Measurements from ENCODE around the gene PGM2.

PGM2 gene

GRCh38 chr4:37797374-37797773 is 29.1 kb upstream of the PGM2 start:
- Histone ChIP-seq H3K4me1 (ENCODE audit: control insufficient read depth, insufficient read depth, low read length) (no peaks in the 10 kb centered on the region), H3K9me3 (ENCODE audit: control insufficient read depth, low read length) (no peaks in the 10 kb centered on the region), H3K4me3 (ENCODE audit: low read length) (no peak overlapping the region), H3K27me3 (replicated peaks; ENCODE audit: control insufficient read depth, insufficient read depth, low read length) (peaks cover 20% of the 10 kb centered on the region), H3K9ac (ENCODE audit: low read length) (no peak overlapping the region), H3K36me3 (ENCODE audit: control insufficient read depth, insufficient read depth, low read length, severe bottlenecking) (no peaks in the 10 kb centered on the region)
- DNase-seq (ENCODE audit: low read depth) = no peak

- no peaks in the 10 kb centered on the region for H3K9me3 ChIP-seq (ENCODE audit: control insufficient read depth, low read length)
- no peaks in the 10 kb centered on the region for H3K36me3 ChIP-seq (ENCODE audit: control insufficient read depth, insufficient read depth, low read length, severe bottlenecking)
- H3K9ac ChIP-seq (ENCODE audit: low read length) = no peak overlapping the region
- no peak overlapping the region for H3K4me3 ChIP-seq (ENCODE audit: low read length)
- H3K4me1 ChIP-seq (ENCODE audit: control insufficient read depth, insufficient read depth, low read length) = no peaks in the 10 kb centered on the region
- no peak for DNase-seq (ENCODE audit: low read depth)
- peaks cover 20% of the 10 kb centered on the region for H3K27me3 ChIP-seq (replicated peaks; ENCODE audit: control insufficient read depth, insufficient read depth, low read length)
Observed at GRCh38 chr4:37797923-37798322, 28.6 kb upstream of the PGM2 start.

GRCh38 chr4:37798616-37799015 is 27.9 kb upstream of the PGM2 start:
- no peaks in the 10 kb centered on the region for H3K9me3 ChIP-seq (ENCODE audit: control insufficient read depth, low read length)
- no peak overlapping the region for H3K9ac ChIP-seq (ENCODE audit: low read length)
- H3K36me3 ChIP-seq (ENCODE audit: control insufficient read depth, insufficient read depth, low read length, severe bottlenecking) = no peaks in the 10 kb centered on the region
- H3K4me1 ChIP-seq (ENCODE audit: control insufficient read depth, insufficient read depth, low read length) = no peaks in the 10 kb centered on the region
- H3K27me3 ChIP-seq (replicated peaks; ENCODE audit: control insufficient read depth, insufficient read depth, low read length) = peaks cover 20% of the 10 kb centered on the region
- no peak overlapping the region for H3K4me3 ChIP-seq (ENCODE audit: low read length)
- DNase-seq (ENCODE audit: low read depth) = no peak

- no peaks in the 10 kb centered on the region for H3K36me3 ChIP-seq (ENCODE audit: control insufficient read depth, insufficient read depth, low read length, severe bottlenecking)
- DNase-seq (ENCODE audit: low read depth) = no peak
- no peaks in the 10 kb centered on the region for H3K4me1 ChIP-seq (ENCODE audit: control insufficient read depth, insufficient read depth, low read length)
- H3K27me3 ChIP-seq (replicated peaks; ENCODE audit: control insufficient read depth, insufficient read depth, low read length) = peaks cover 20% of the 10 kb centered on the region
- no peak overlapping the region for H3K9ac ChIP-seq (ENCODE audit: low read length)
- H3K4me3 ChIP-seq (ENCODE audit: low read length) = no peak overlapping the region
- H3K9me3 ChIP-seq (ENCODE audit: control insufficient read depth, low read length) = no peaks in the 10 kb centered on the region
Observed at GRCh38 chr4:37799941-37800554, 26.4 kb upstream of the PGM2 start.

- DNase-seq (ENCODE audit: low read depth) = peak; percentile 74
Observed at GRCh38 chr4:37802068-37802666, 24.3 kb upstream of the PGM2 start.

GRCh38 chr4:37803348-37803973 is 23.0 kb upstream of the PGM2 start:
- no peaks in the 10 kb centered on the region for H3K9me3 ChIP-seq (ENCODE audit: control insufficient read depth, low read length)
- no peaks in the 10 kb centered on the region for H3K36me3 ChIP-seq (ENCODE audit: control insufficient read depth, insufficient read depth, low read length, severe bottlenecking)
- no peak overlapping the region for H3K4me3 ChIP-seq (ENCODE audit: low read length)
- peak; percentile 82 for DNase-seq (ENCODE audit: low read depth)
- H3K4me1 ChIP-seq (ENCODE audit: control insufficient read depth, insufficient read depth, low read length) = no peaks in the 10 kb centered on the region
- H3K27me3 ChIP-seq (replicated peaks; ENCODE audit: control insufficient read depth, insufficient read depth, low read length) = peaks cover 14% of the 10 kb centered on the region
- H3K9ac ChIP-seq (ENCODE audit: low read length) = no peak overlapping the region

More at GRCh38 chr4:37802068-37802666, 24.3 kb upstream of the PGM2 start:
- Histone ChIP-seq H3K4me3 (ENCODE audit: low read length) (no peak overlapping the region), H3K27me3 (replicated peaks; ENCODE audit: control insufficient read depth, insufficient read depth, low read length) (peaks cover 20% of the 10 kb centered on the region), H3K9ac (ENCODE audit: low read length) (no peak overlapping the region), H3K4me1 (ENCODE audit: control insufficient read depth, insufficient read depth, low read length) (no peaks in the 10 kb centered on the region), H3K36me3 (ENCODE audit: control insufficient read depth, insufficient read depth, low read length, severe bottlenecking) (no peaks in the 10 kb centered on the region), H3K9me3 (ENCODE audit: control insufficient read depth, low read length) (no peaks in the 10 kb centered on the region)

- Histone ChIP-seq H3K9me3 (ENCODE audit: control insufficient read depth, low read length) (no peaks in the 10 kb centered on the region), H3K27me3 (replicated peaks; ENCODE audit: control insufficient read depth, insufficient read depth, low read length) (no peaks in the 10 kb centered on the region), H3K9ac (ENCODE audit: low read length) (no peak overlapping the region), H3K4me1 (ENCODE audit: control insufficient read depth, insufficient read depth, low read length) (no peaks in the 10 kb centered on the region), H3K4me3 (ENCODE audit: low read length) (no peak overlapping the region), H3K36me3 (ENCODE audit: control insufficient read depth, insufficient read depth, low read length, severe bottlenecking) (no peaks in the 10 kb centered on the region)
- no peak for DNase-seq (ENCODE audit: low read depth)
Observed at GRCh38 chr4:37805091-37805490, 21.4 kb upstream of the PGM2 start.

- no peaks in the 10 kb centered on the region for H3K27me3 ChIP-seq (replicated peaks; ENCODE audit: control insufficient read depth, insufficient read depth, low read length)
- H3K4me3 ChIP-seq (ENCODE audit: low read length) = no peak overlapping the region
- peaks cover 6% of the 10 kb centered on the region for H3K4me1 ChIP-seq (ENCODE audit: control insufficient read depth, insufficient read depth, low read length)
- DNase-seq (ENCODE audit: low read depth) = peak; percentile 19
- H3K9me3 ChIP-seq (ENCODE audit: control insufficient read depth, low read length) = no peaks in the 10 kb centered on the region
- no peaks in the 10 kb centered on the region for H3K36me3 ChIP-seq (ENCODE audit: control insufficient read depth, insufficient read depth, low read length, severe bottlenecking)
- no peak overlapping the region for H3K9ac ChIP-seq (ENCODE audit: low read length)
Observed at GRCh38 chr4:37812713-37813112, 13.8 kb upstream of the PGM2 start.

- Histone ChIP-seq H3K4me3 (ENCODE audit: low read length) (no peak overlapping the region), H3K27me3 (replicated peaks; ENCODE audit: control insufficient read depth, insufficient read depth, low read length) (no peaks in the 10 kb centered on the region), H3K4me1 (ENCODE audit: control insufficient read depth, insufficient read depth, low read length) (peaks cover 6% of the 10 kb centered on the region), H3K36me3 (ENCODE audit: control insufficient read depth, insufficient read depth, low read length, severe bottlenecking) (no peaks in the 10 kb centered on the region), H3K9ac (ENCODE audit: low read length) (no peak overlapping the region), H3K9me3 (ENCODE audit: control insufficient read depth, low read length) (no peaks in the 10 kb centered on the region)
- DNase-seq (ENCODE audit: low read depth) = no peak
Observed at GRCh38 chr4:37815591-37815990, 10.9 kb upstream of the PGM2 start.

- H3K9ac ChIP-seq (ENCODE audit: low read length) = no peak overlapping the region
- no peaks in the 10 kb centered on the region for H3K27me3 ChIP-seq (replicated peaks; ENCODE audit: control insufficient read depth, insufficient read depth, low read length)
- H3K4me3 ChIP-seq (ENCODE audit: low read length) = no peak overlapping the region
- no peaks in the 10 kb centered on the region for H3K36me3 ChIP-seq (ENCODE audit: control insufficient read depth, insufficient read depth, low read length, severe bottlenecking)
- no peaks in the 10 kb centered on the region for H3K9me3 ChIP-seq (ENCODE audit: control insufficient read depth, low read length)
- no peak for DNase-seq (ENCODE audit: low read depth)
- peaks cover 6% of the 10 kb centered on the region for H3K4me1 ChIP-seq (ENCODE audit: control insufficient read depth, insufficient read depth, low read length)
Observed at GRCh38 chr4:37816006-37816405, 10.5 kb upstream of the PGM2 start.

- no peaks in the 10 kb centered on the region for H3K9me3 ChIP-seq (ENCODE audit: control insufficient read depth, low read length)
- H3K9ac ChIP-seq (ENCODE audit: low read length) = no peak overlapping the region
- H3K36me3 ChIP-seq (ENCODE audit: control insufficient read depth, insufficient read depth, low read length, severe bottlenecking) = no peaks in the 10 kb centered on the region
- H3K27me3 ChIP-seq (replicated peaks; ENCODE audit: control insufficient read depth, insufficient read depth, low read length) = no peaks in the 10 kb centered on the region
- H3K4me3 ChIP-seq (ENCODE audit: low read length) = no peak overlapping the region
- H3K4me1 ChIP-seq (ENCODE audit: control insufficient read depth, insufficient read depth, low read length) = peaks cover 6% of the 10 kb centered on the region
- no peak for DNase-seq (ENCODE audit: low read depth)
Observed at GRCh38 chr4:37816719-37817118, 9.8 kb upstream of the PGM2 start.

Measured in adipocyte (in vitro differentiated cells).